Measurements from ENCODE around the gene TRPM2. TPM values are rescaled to one million over a fixed set of nuclear protein-coding genes. Genes with fewer than 3 reads are reported as not detected.

Gene TRPM2
- total RNA-seq, 2 donors from 2014 or later: 1.6 to 2.7 TPM

DNA sequence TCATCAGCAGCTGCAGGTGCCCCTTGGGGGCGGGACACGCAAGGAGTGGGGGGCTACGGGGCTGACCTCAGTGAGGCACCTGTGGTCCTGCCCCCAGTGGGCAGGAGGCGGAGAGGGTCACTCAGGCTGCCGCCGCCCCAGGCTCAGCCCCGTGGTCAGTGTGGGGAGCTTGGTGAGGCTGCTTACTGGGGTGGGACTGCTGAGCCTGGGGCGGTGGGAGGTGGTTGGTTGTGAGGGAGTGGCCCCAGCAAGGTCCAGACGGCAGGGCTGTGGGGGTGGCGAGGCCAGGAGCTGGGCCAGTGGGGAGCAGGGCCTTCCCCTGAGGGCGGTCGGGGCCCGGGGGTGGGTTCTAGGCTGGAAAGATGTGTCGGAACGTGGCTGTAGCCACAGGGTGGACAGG, 39.3 kb upstream of the TRPM2 start:
- WGBS: 86% methylated on average over 15 of the region's 15 CpGs
- no peak overlapping the region for H3K27ac ChIP-seq
- DNase-seq (ENCODE audit: low spot score): no peak
- H3K27me3 ChIP-seq (replicated peaks; ENCODE audit: insufficient read depth): no peaks in the 10 kb centered on the region
- TF ChIP-seq, protein P1, sequence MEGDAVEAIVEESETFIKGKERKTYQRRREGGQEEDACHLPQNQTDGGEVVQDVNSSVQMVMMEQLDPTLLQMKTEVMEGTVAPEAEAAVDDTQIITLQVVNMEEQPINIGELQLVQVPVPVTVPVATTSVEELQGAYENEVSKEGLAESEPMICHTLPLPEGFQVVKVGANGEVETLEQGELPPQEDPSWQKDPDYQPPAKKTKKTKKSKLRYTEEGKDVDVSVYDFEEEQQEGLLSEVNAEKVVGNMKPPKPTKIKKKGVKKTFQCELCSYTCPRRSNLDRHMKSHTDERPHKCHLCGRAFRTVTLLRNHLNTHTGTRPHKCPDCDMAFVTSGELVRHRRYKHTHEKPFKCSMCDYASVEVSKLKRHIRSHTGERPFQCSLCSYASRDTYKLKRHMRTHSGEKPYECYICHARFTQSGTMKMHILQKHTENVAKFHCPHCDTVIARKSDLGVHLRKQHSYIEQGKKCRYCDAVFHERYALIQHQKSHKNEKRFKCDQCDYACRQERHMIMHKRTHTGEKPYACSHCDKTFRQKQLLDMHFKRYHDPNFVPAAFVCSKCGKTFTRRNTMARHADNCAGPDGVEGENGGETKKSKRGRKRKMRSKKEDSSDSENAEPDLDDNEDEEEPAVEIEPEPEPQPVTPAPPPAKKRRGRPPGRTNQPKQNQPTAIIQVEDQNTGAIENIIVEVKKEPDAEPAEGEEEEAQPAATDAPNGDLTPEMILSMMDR (IDR thresholded peaks at IDR 0.05): no peak
- TF ChIP-seq POLR2A (IDR thresholded peaks at IDR 0.05) (no peak), POLR2AphosphoS5 (IDR thresholded peaks at IDR 0.05) (no peak)
- no peak overlapping the region for H3K4me3 ChIP-seq
- H3K9me3 ChIP-seq: no peaks in the 10 kb centered on the region
- intact Hi-C loops (cut with DNase I): no loop called here
- peaks cover 14 to 16% of the 10 kb centered on the region in 2 donors for H3K36me3 ChIP-seq
- no peaks in the 10 kb centered on the region for H3K4me1 ChIP-seq (replicated peaks)

DNA sequence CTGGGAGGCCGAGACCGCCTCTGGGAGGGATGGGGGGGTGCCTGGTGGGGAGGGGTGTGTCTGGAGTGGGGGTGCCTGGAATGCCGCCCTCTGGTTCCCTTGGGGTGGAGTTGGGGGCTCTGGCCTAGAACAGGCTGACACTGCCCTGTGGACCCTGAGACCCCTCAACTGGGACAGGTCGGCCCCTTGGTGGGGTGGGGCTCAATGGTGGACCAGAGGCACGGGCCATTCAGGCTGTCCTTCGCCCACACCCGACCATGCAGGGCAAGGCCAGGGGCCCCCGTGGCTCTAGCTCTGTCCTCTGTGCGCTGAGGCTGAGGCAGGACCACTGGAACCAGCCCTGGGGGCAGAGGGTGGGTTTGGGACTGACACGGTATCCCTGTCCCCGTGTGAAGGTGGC, 38.9 kb upstream of the TRPM2 start:
- intact Hi-C loops (cut with DNase I): no loop called here
- H3K36me3 ChIP-seq: peaks cover 16 to 18% of the 10 kb centered on the region in 2 donors
- H3K27ac ChIP-seq: no peak overlapping the region
- no peak for TF ChIP-seq POLR2AphosphoS5 (IDR thresholded peaks at IDR 0.05)
- TF ChIP-seq, protein P1 (IDR thresholded peaks at IDR 0.05): no peak
- H3K27me3 ChIP-seq (replicated peaks; ENCODE audit: insufficient read depth): no peaks in the 10 kb centered on the region
- WGBS: 96% methylated on average over 5 of the region's 11 CpGs
- H3K4me1 ChIP-seq (replicated peaks): no peaks in the 10 kb centered on the region
- H3K9me3 ChIP-seq: no peaks in the 10 kb centered on the region
- H3K4me3 ChIP-seq: no peak overlapping the region
- DNase-seq (ENCODE audit: low spot score): no peak

GRCh38 chr21:44315691-44316203, 37.7 kb upstream of the TRPM2 start:
- Histone ChIP-seq H3K36me3 (peaks cover 19 to 24% of the 10 kb centered on the region in 2 donors), H3K4me1 (replicated peaks) (no peaks in the 10 kb centered on the region)

GRCh38 chr21:44316277-44316900, 37.0 kb upstream of the TRPM2 start:
- Histone ChIP-seq H3K4me3 (no peak overlapping the region), H3K27ac (no peak overlapping the region), H3K4me1 (replicated peaks) (no peaks in the 10 kb centered on the region), H3K27me3 (replicated peaks; ENCODE audit: insufficient read depth) (no peaks in the 10 kb centered on the region), H3K9me3 (no peaks in the 10 kb centered on the region), H3K36me3 (peaks cover 19 to 24% of the 10 kb centered on the region in 2 donors)
- intact Hi-C loops (cut with DNase I): no loop called here
- 91% methylated on average over 24 of the region's 27 CpGs for WGBS
- TF ChIP-seq POLR2A (IDR thresholded peaks at IDR 0.05) (no peak), POLR2AphosphoS5 (IDR thresholded peaks at IDR 0.05) (no peak)
- TF ChIP-seq, protein P1 (IDR thresholded peaks at IDR 0.05): no peak
- no peak for DNase-seq (ENCODE audit: low spot score)

More at GRCh38 chr21:44315691-44316203, 37.7 kb upstream of the TRPM2 start:
- H3K9me3 ChIP-seq: no peaks in the 10 kb centered on the region
- H3K4me3 ChIP-seq: no peak overlapping the region
- 84% methylated on average over 10 of the region's 16 CpGs for WGBS
- DNase-seq (ENCODE audit: low spot score): no peak
- TF ChIP-seq POLR2AphosphoS5 (IDR thresholded peaks at IDR 0.05) (no peak), POLR2A (IDR thresholded peaks at IDR 0.05) (no peak)
- TF ChIP-seq, protein P1 (IDR thresholded peaks at IDR 0.05): no peak
- H3K27ac ChIP-seq: no peak overlapping the region
- intact Hi-C loops (cut with DNase I): no loop called here
- no peaks in the 10 kb centered on the region for H3K27me3 ChIP-seq (replicated peaks; ENCODE audit: insufficient read depth)

- no peaks in the 10 kb centered on the region for H3K9me3 ChIP-seq
- no peak for TF ChIP-seq POLR2A (IDR thresholded peaks at IDR 0.05)
- no peak for TF ChIP-seq POLR2AphosphoS5 (IDR thresholded peaks at IDR 0.05)
- intact Hi-C loops (cut with DNase I): no loop called here
- no peak for DNase-seq (ENCODE audit: low spot score)
- WGBS: 91% methylated on average over 14 of the region's 19 CpGs
- H3K27me3 ChIP-seq (replicated peaks; ENCODE audit: insufficient read depth): no peaks in the 10 kb centered on the region
- no peaks in the 10 kb centered on the region for H3K4me1 ChIP-seq (replicated peaks)
- H3K4me3 ChIP-seq: no peak overlapping the region
- H3K36me3 ChIP-seq: peaks cover 19 to 23% of the 10 kb centered on the region in 2 donors
- H3K27ac ChIP-seq: no peak overlapping the region
Measured at GRCh38 chr21:44317241-44317782, 36.1 kb upstream of the TRPM2 start.

Data from prostate gland (tissue), 2 donors.